Activated CD8-positive, alpha-beta T cell treated with anti-CD3 and anti-CD28 coated beads for 36 hours (primary cell): ENCODE results near the gene TMEM209. TPM values are rescaled to one million over a fixed set of nuclear protein-coding genes. Genes with fewer than 3 reads are reported as not detected.

Experiments used
- ATAC-seq: fragments of 200-7000 bp; cut with Tn5 transposase; one replicate; pipeline ENCODE4 v1.10.0; 2021; ENCODE audit warnings: mild to moderate bottlenecking, moderate library complexity
- CTCF ChIA-PET: fragments of 350-600 bp; sonication (Branson Sonifier 250); formaldehyde crosslinking; loops from one replicate; lab custom pipeline; 2021; ENCODE audit warnings: antibody characterized with exemption; lab: Charles Lee
- POLR2A ChIA-PET: fragments of 350-600 bp; sonication (Branson Sonifier 250); formaldehyde crosslinking; loops from one replicate; lab custom pipeline; 2021; ENCODE audit warnings: antibody characterized with exemption; lab: Charles Lee
- DNase-seq: peaks from one replicate; pipeline ENCODE4 v3.0.0-alpha.2; 2020
- H3K27ac Mint-ChIP-seq: one replicate; pipeline ENCODE4 v1.8.0; 2021; ENCODE audit warnings: mild to moderate bottlenecking, mixed read lengths
- H3K27me3 Mint-ChIP-seq: one replicate; pipeline ENCODE4 v1.8.0; 2021; ENCODE audit warnings: mixed read lengths
- H3K36me3 Mint-ChIP-seq: one replicate; pipeline ENCODE4 v1.8.0; 2021; ENCODE audit warnings: low read depth, mixed read lengths
- H3K4me1 Mint-ChIP-seq: one replicate; pipeline ENCODE4 v1.8.0; 2021; ENCODE audit warnings: low read depth, mixed read lengths
- H3K4me3 Mint-ChIP-seq: one replicate; pipeline ENCODE4 v1.8.0; 2021; ENCODE audit warnings: mild to moderate bottlenecking, moderate library complexity, mixed read lengths
- H3K9me3 Mint-ChIP-seq: one replicate; pipeline ENCODE4 v1.8.0; 2021; ENCODE audit warnings: mixed read lengths
- intact Hi-C: fragments of 100-400 bp; cut with micrococcal nuclease; formaldehyde crosslinking; loops from one replicate; pipeline ENCODE4 v1.10.0; 2022
- total RNA-seq, 2 experiments: library from RNA; stranded (reverse); gene quantifications; one replicate each; pipeline ENCODE4 v1.2.3, GENCODE V29; 2021
- TF ChIP-seq, protein P1 (sequence below): fragments of 200-600 bp; IDR thresholded peaks from one replicate; pipeline ENCODE4 v1.8.0; 2022; ENCODE audit warnings: antibody characterized with exemption, mild to moderate bottlenecking

The TMEM209 gene
- total RNA-seq, 2 experiments from 2014 or later = 36.1 to 45.6 TPM

DNA sequence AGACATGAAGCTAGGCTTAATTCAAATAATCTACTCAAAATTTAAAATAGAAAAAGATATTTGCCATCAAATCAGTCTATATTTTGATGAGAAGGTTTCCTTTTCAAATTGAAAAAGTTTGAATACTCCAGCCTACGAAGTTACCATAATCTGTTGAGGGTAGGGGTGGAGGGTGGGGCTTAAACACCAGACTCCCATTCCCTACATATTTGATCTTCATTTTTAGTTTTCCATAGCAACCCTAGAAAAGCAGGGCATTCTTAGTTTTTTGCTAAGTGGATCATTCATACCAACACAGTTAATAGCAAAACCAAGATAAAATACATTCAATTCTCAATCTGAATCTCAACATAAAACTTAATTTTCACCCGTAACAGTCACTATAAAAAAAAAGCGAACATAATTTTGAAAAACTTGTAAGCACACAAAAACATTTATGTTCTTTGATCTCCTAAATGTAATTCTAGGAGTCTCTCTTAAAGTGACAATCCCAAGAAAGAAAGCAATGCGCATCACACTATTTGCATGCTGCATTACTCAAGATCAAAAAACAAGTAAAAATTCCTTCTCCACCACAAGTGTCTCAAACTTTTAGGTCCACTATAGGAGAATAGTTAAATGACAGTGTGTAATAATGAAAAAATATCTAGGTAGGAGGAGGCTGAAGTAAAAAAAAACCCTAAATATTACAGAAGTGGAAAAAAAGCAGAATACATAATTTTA is 30.8 kb downstream of the TMEM209 start:
- H3K27me3 Mint-ChIP-seq = no peaks in the 10 kb centered on the region
- H3K4me3 Mint-ChIP-seq = no peak overlapping the region
- POLR2A ChIA-PET = no interaction called here
- H3K4me1 Mint-ChIP-seq = no peaks in the 10 kb centered on the region
- H3K27ac Mint-ChIP-seq = no peak overlapping the region
- DNase-seq (no peak), ATAC-seq (no peak)
- H3K36me3 Mint-ChIP-seq = peaks cover 43% of the 10 kb centered on the region
- no peaks in the 10 kb centered on the region for H3K9me3 Mint-ChIP-seq
- CTCF ChIA-PET = interaction anchor here (1.2 kb wide), 1 partner anchor 12 kb away, joined by 3 read pairs; no protein-coding TSS in a partner anchor
- TF ChIP-seq, protein P1, sequence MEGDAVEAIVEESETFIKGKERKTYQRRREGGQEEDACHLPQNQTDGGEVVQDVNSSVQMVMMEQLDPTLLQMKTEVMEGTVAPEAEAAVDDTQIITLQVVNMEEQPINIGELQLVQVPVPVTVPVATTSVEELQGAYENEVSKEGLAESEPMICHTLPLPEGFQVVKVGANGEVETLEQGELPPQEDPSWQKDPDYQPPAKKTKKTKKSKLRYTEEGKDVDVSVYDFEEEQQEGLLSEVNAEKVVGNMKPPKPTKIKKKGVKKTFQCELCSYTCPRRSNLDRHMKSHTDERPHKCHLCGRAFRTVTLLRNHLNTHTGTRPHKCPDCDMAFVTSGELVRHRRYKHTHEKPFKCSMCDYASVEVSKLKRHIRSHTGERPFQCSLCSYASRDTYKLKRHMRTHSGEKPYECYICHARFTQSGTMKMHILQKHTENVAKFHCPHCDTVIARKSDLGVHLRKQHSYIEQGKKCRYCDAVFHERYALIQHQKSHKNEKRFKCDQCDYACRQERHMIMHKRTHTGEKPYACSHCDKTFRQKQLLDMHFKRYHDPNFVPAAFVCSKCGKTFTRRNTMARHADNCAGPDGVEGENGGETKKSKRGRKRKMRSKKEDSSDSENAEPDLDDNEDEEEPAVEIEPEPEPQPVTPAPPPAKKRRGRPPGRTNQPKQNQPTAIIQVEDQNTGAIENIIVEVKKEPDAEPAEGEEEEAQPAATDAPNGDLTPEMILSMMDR = no peak
- intact Hi-C loops = no loop called here

DNA sequence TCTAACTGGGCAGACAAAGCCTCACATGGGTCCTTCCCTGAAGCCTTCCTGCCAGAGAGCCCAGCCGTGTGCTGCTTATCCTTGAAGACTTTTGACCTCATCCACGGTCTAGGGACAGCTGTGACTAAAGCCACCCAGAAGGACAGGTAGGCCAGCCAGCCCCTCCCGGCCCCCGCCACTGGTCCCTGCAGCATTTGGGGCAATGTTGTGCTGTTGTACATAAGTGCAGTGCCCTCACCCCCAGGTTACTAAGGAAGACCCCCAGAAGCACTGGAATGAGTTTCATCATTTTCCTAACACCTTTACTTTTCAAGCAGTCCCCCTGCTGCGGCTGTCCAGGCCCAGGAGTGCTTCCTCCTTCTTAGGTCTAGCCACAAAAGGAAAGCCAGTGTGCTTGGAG is 43.0 kb downstream of the TMEM209 start:
- no peak overlapping the region for H3K4me3 Mint-ChIP-seq
- ATAC-seq = no peak
- ChIA-PET CTCF (no interaction called here), POLR2A (interaction anchor here (1.1 kb wide), 1 partner anchor 25 kb away, joined by 3 read pairs; no protein-coding TSS in a partner anchor)
- H3K36me3 Mint-ChIP-seq = peaks cover 66% of the 10 kb centered on the region
- DNase-seq = no peak
- H3K27ac Mint-ChIP-seq = no peak overlapping the region
- TF ChIP-seq, protein P1 = no peak
- intact Hi-C loops = no loop called here
- H3K27me3 Mint-ChIP-seq = peaks cover 1% of the 10 kb centered on the region
- H3K4me1 Mint-ChIP-seq = no peaks in the 10 kb centered on the region
- peaks cover 9% of the 10 kb centered on the region for H3K9me3 Mint-ChIP-seq

DNA sequence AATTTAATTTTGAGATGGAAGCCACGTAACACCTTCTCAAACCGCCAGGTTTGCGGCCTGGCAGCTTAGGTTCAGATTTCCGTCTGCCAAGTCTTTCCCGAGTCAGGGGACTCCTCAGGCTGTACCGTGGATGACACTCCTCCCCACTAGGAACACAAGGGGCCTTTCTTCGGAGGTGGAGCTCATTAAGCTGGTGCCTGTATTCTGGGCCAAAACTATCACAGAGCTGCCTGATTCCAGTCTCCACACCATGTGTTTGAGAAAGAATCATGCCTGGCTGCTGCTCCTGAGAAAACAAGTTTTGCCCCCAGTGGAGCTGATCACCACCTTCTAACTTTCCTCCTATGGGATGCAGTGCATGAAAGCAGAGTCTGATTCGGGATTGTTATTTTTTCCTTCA is 44.8 kb downstream of the TMEM209 start:
- ChIA-PET POLR2A (no interaction called here), CTCF (no interaction called here)
- H3K4me3 Mint-ChIP-seq = no peak overlapping the region
- DNase-seq = no peak
- H3K4me1 Mint-ChIP-seq = no peaks in the 10 kb centered on the region
- no peak overlapping the region for H3K27ac Mint-ChIP-seq
- no peak for ATAC-seq
- peaks cover 11% of the 10 kb centered on the region for H3K9me3 Mint-ChIP-seq
- H3K36me3 Mint-ChIP-seq = peaks cover 61% of the 10 kb centered on the region
- H3K27me3 Mint-ChIP-seq = peaks cover 4% of the 10 kb centered on the region
- intact Hi-C loops = no loop called here
- TF ChIP-seq, protein P1 = no peak

DNA sequence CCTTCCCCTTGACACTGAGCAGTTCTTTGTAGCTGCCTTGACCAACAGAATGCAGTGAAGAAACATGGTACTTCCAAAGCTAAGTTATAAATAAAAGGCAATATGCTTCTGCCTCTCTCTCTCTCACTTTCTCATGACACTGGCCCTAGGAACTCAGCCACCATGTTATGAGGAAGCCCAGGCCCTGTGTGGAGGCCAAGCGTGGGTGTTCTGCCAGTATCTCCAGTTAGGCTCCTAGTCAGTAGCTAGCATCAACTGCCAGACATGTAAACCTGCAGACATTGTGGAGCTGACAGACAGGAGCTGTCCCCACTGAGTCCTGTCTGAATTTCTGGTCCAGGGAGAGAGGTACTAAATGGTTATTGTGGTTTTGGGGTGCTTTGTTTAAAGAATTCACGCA is 45.2 kb downstream of the TMEM209 start:
- CTCF ChIA-PET = no interaction called here
- no peak overlapping the region for H3K27ac Mint-ChIP-seq
- peaks cover 61% of the 10 kb centered on the region for H3K36me3 Mint-ChIP-seq
- peaks cover 4% of the 10 kb centered on the region for H3K27me3 Mint-ChIP-seq
- H3K9me3 Mint-ChIP-seq = peaks cover 11% of the 10 kb centered on the region
- intact Hi-C loops = no loop called here
- no peak for ATAC-seq
- no peak for DNase-seq
- no peaks in the 10 kb centered on the region for H3K4me1 Mint-ChIP-seq
- POLR2A ChIA-PET = no interaction called here
- no peak overlapping the region for H3K4me3 Mint-ChIP-seq
- TF ChIP-seq, protein P1 = no peak

DNA sequence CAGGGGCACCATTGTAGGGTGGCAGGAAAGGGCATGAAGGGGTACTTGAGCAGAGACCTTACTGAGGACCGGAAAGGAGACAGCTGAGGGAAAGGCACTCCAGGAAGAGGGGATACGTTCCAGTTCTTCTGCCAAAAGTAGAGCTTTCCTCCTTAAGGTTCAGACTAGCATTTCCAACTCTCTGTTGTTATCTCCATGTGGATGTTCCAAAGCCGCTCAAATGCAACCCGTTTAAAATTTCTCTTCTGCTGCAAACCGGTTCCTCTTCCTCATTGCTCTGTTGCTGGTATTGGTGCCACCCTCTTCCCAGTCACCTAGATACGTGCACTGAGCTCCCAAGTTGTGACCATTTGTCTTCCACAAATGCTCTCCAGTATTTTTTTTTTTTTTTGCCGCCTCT is 47.5 kb downstream of the TMEM209 start:
- Mint-ChIP-seq H3K4me3 (no peak overlapping the region), H3K27ac (no peak overlapping the region), H3K27me3 (peaks cover 6% of the 10 kb centered on the region), H3K4me1 (no peaks in the 10 kb centered on the region), H3K36me3 (peaks cover 46% of the 10 kb centered on the region), H3K9me3 (peaks cover 11% of the 10 kb centered on the region)
- no peak for ATAC-seq
- ChIA-PET POLR2A (no interaction called here), CTCF (no interaction called here)
- intact Hi-C loops = no loop called here
- DNase-seq = no peak
- TF ChIP-seq, protein P1 = no peak
